ENCODE measurements around the gene TARS2.

GRCh38 chr1:150477320-150477719 is 9.9 kb upstream of the TARS2 start:
- TF ChIP-seq CTCF (IDR thresholded peaks at IDR 0.05; ENCODE audit: insufficient read depth, low read length, poor library complexity, severe bottlenecking) (no peak), EZH2phosphoT487 (conservative IDR thresholded peaks at IDR 0.05; ENCODE audit: low read length) (no peak)

Measured in SU-DHL-6 (cell line).